ENCODE measurements around the gene CLCNKB. TPM values are rescaled to one million over a fixed set of nuclear protein-coding genes. Genes with fewer than 3 reads are reported as not detected.

Gene CLCNKB
- total RNA-seq, 1 donor from 2014 or later, result 0.64 TPM

DNA sequence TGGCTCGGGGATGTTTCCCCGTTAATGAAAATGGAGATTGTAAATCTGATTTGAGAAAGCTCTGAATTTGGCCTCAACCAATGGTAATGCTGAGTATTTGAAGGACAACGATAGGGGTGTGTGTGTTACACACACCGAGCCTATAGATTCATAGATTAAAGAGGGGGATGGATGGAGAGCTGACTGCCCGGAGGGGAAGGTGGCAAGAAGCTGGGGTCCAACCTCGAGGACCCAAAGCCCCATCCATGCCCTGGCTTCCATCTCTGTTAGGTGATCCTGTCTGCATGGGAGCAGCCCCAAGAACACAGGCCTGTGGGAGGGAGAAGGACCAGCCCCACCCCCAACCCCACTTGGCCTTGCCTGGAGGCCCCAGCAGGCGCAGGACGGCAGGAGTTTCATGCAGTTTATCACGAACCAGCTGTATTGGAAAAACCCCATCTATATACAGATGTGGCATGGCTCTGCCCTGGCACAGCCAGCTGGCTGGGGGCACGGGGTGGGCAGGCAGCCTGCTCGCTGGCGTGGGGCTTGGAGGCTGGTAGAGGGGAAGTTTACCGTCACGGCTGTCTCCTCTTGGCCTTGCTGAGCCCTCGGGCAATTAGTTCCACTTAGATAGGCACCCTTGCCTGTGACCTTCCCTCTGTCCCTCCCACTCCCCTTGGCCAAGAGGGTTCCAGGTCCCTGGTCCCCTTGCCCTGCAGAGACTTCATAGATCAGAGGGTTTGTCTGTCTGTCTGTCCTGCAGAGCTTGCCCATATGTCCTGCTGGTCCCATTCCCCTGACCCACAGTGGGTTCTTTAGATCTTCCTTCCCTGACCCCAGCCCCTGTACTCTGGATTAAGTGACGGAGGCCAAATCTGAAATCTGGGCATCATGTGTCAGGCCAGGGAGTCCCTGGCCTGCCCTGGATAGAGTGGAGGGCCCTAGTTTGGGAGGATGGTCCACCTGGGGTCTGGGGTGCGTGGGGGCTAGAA is 28.8 kb upstream of the CLCNKB start:
- TF ChIP-seq, protein P1, sequence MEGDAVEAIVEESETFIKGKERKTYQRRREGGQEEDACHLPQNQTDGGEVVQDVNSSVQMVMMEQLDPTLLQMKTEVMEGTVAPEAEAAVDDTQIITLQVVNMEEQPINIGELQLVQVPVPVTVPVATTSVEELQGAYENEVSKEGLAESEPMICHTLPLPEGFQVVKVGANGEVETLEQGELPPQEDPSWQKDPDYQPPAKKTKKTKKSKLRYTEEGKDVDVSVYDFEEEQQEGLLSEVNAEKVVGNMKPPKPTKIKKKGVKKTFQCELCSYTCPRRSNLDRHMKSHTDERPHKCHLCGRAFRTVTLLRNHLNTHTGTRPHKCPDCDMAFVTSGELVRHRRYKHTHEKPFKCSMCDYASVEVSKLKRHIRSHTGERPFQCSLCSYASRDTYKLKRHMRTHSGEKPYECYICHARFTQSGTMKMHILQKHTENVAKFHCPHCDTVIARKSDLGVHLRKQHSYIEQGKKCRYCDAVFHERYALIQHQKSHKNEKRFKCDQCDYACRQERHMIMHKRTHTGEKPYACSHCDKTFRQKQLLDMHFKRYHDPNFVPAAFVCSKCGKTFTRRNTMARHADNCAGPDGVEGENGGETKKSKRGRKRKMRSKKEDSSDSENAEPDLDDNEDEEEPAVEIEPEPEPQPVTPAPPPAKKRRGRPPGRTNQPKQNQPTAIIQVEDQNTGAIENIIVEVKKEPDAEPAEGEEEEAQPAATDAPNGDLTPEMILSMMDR (IDR thresholded peaks at IDR 0.05; ENCODE audit: insufficient read depth, low read depth, low read length), result no peak
- no peak for TF ChIP-seq EZH2 (IDR thresholded peaks at IDR 0.05; ENCODE audit: insufficient read depth, low read length)
- no peaks in the 10 kb centered on the region for H4K20me1 ChIP-seq (ENCODE audit: insufficient read depth, low read length)
- Mint-ChIP-seq H3K9me3 (ENCODE audit: unreplicated experiment) (peaks cover 4% of the 10 kb centered on the region), H3K36me3 (ENCODE audit: low read depth, unreplicated experiment) (no peaks in the 10 kb centered on the region), H3K4me3 (ENCODE audit: unreplicated experiment) (peak overlapping the region; percentile 40), H3K27ac (ENCODE audit: unreplicated experiment) (no peak overlapping the region), H3K27me3 (ENCODE audit: low read depth, unreplicated experiment) (peaks cover 2% of the 10 kb centered on the region), H3K4me1 (ENCODE audit: low read depth, unreplicated experiment) (peaks cover 27% of the 10 kb centered on the region)
- H3K4me1 ChIP-seq (ENCODE audit: insufficient read depth, low read length), result peaks cover 41% of the 10 kb centered on the region
- no peak overlapping the region for H2AFZ ChIP-seq (ENCODE audit: low read depth, low read length)
- H3K27ac ChIP-seq (ENCODE audit: low read depth, low read length), result no peak overlapping the region
- H3K4me2 ChIP-seq (ENCODE audit: low read length), result no peak overlapping the region
- FAIRE-seq, result no peak
- H3K27me3 ChIP-seq (ENCODE audit: insufficient read depth, low read length), result no peaks in the 10 kb centered on the region
- DNase-seq (ENCODE audit: low read depth), result no peak
- H3K36me3 ChIP-seq (ENCODE audit: insufficient read depth, low read length), result no peaks in the 10 kb centered on the region
- no peaks in the 10 kb centered on the region for H3K79me2 ChIP-seq (ENCODE audit: insufficient read depth, low read length)
- no peak overlapping the region for H3K4me3 ChIP-seq (ENCODE audit: insufficient read depth, low read depth, low read length)
- H3K9ac ChIP-seq (ENCODE audit: low read length), result no peak overlapping the region
- H3K9me3 ChIP-seq (ENCODE audit: insufficient read depth, low read depth, low read length), result no peaks in the 10 kb centered on the region

DNA sequence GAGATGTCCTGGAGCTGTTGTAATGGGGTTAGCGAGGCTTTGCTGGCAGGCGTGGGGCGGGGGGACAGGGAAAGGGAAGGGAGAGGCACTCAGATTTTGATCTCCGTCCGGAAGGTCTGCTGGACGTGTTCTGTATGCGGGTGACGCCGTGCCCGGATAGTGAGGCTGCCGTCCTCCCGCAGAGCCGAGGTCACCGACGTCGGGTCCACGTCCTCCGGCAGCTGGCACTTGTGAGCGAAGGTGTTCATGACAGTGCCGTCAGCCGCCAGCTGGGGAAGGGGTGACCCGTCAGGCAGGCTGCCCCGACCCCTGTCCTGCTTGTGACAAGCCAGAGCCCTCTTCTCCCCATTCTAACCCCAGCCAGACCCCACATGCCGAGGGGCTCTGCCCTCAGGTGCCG is 28.1 kb upstream of the CLCNKB start:
- DNase-seq (ENCODE audit: low read depth) (no peak), FAIRE-seq (no peak)
- H3K4me3 ChIP-seq (ENCODE audit: insufficient read depth, low read depth, low read length), result no peak overlapping the region
- no peaks in the 10 kb centered on the region for H3K36me3 Mint-ChIP-seq (ENCODE audit: low read depth, unreplicated experiment)
- H3K4me3 Mint-ChIP-seq (ENCODE audit: unreplicated experiment), result peak overlapping the region; percentile 40
- TF ChIP-seq EZH2 (IDR thresholded peaks at IDR 0.05; ENCODE audit: insufficient read depth, low read length), result no peak
- TF ChIP-seq, protein P1 (IDR thresholded peaks at IDR 0.05; ENCODE audit: insufficient read depth, low read depth, low read length), result no peak
- H3K9ac ChIP-seq (ENCODE audit: low read length), result no peak overlapping the region
- no peak overlapping the region for H3K27ac ChIP-seq (ENCODE audit: low read depth, low read length)
- H3K79me2 ChIP-seq (ENCODE audit: insufficient read depth, low read length), result no peaks in the 10 kb centered on the region
- H2AFZ ChIP-seq (ENCODE audit: low read depth, low read length), result no peak overlapping the region
- no peak overlapping the region for H3K4me2 ChIP-seq (ENCODE audit: low read length)
- H3K27me3 Mint-ChIP-seq (ENCODE audit: low read depth, unreplicated experiment), result peaks cover 4% of the 10 kb centered on the region
- H3K27ac Mint-ChIP-seq (ENCODE audit: unreplicated experiment), result no peak overlapping the region
- no peaks in the 10 kb centered on the region for H4K20me1 ChIP-seq (ENCODE audit: insufficient read depth, low read length)
- H3K4me1 Mint-ChIP-seq (ENCODE audit: low read depth, unreplicated experiment), result peaks cover 31% of the 10 kb centered on the region
- no peaks in the 10 kb centered on the region for H3K36me3 ChIP-seq (ENCODE audit: insufficient read depth, low read length)
- peaks cover 47% of the 10 kb centered on the region for H3K4me1 ChIP-seq (ENCODE audit: insufficient read depth, low read length)
- no peaks in the 10 kb centered on the region for H3K27me3 ChIP-seq (ENCODE audit: insufficient read depth, low read length)
- H3K9me3 Mint-ChIP-seq (ENCODE audit: unreplicated experiment), result peaks cover 4% of the 10 kb centered on the region
- no peaks in the 10 kb centered on the region for H3K9me3 ChIP-seq (ENCODE audit: insufficient read depth, low read depth, low read length)
